Vagina (tissue), 2 donors: ENCODE data around the gene TBC1D7. TPM values are rescaled to one million over a fixed set of nuclear protein-coding genes. Genes with fewer than 3 reads are reported as not detected.

ENCODE experiments used
- DNase-seq, 2 donors: peaks; one replicate each; pipeline ENCODE4 v3.0.0-alpha.2; 2017; ENCODE audit errors: extremely low spot score in 2 of 2
- H3K27ac ChIP-seq: fragments of 200-600 bp; sonication (generic); one replicate; pipeline ENCODE4 v1.5.1; 2019
- H3K27me3 ChIP-seq: fragments of 200-600 bp; sonication (generic); one replicate; pipeline ENCODE4 v1.5.1; 2019
- H3K36me3 ChIP-seq, 2 donors: fragments of 200-600 bp; sonication (generic); one replicate each; pipeline ENCODE4 v1.5.1; 2017 to 2019
- H3K4me1 ChIP-seq: fragments of 200-600 bp; sonication (generic); one replicate; pipeline ENCODE4 v1.5.1; 2019
- H3K4me3 ChIP-seq, 2 donors: fragments of 200-600 bp; sonication (generic); 1 replicate in 1 of 2; 2 replicates in 1 of 2; pipeline ENCODE4 v1.5.1; 2016 to 2019
- H3K9me3 ChIP-seq: fragments of 200-600 bp; sonication (generic); one replicate; pipeline ENCODE4 v1.5.1; 2019
- CTCF ChIP-seq, 3 experiments: fragments of 450-650 bp in 2 of 3; fragments of 200-600 bp in 1 of 3; sonication (generic) in 1 of 3; IDR thresholded peaks; one replicate each; pipeline ENCODE4 v1.5.1; 2017 to 2019; ENCODE audit warnings: antibody characterized with exemption in 3 of 3, mild to moderate bottlenecking in 2 of 3, moderate library complexity in 2 of 3
- POLR2A ChIP-seq, 2 donors: fragments of 450-650 bp; IDR thresholded peaks; one replicate each; pipeline ENCODE4 v1.6.1; 2017; ENCODE audit warnings: antibody characterized with exemption in 2 of 2, mild to moderate bottlenecking in 2 of 2, moderate library complexity in 2 of 2
- POLR2AphosphoS5 ChIP-seq, 2 donors: sonication (generic); formaldehyde crosslinking; IDR thresholded peaks; one replicate each; pipeline ENCODE4 v1.9.0; 2017; ENCODE audit warnings: antibody characterized with exemption in 2 of 2, mild to moderate bottlenecking in 2 of 2, low read depth in 1 of 2; ENCODE audit not compliant: insufficient read depth in 1 of 2
- intact Hi-C: fragments of 100-400 bp; cut with DNase I; formaldehyde crosslinking; loops from one replicate; pipeline ENCODE4 v1.15.1; 2023
- total RNA-seq: library from RNA; depleted of rRNA; stranded (reverse); fragments of >200 nt; gene quantifications from one replicate; pipeline ENCODE4 v1.2.3, GENCODE V29; 2016

TBC1D7 gene
- total RNA-seq, result 13.0 TPM

- Histone ChIP-seq H3K4me3 (peak within 1 kb of the TSS; percentile 58 to 82), H3K27ac (peak within 1 kb of the TSS; percentile 80), H3K9me3 (no peaks in the 10 kb centered on the region), H3K27me3 (no peaks in the 10 kb centered on the region), H3K36me3 (peaks cover 0 to 13% of the 10 kb centered on the region in 2 donors), H3K4me1 (peaks cover 19% of the 10 kb centered on the region)
- peak in 1 of 2 donors; percentile 90 for DNase-seq
- TF ChIP-seq CTCF (IDR thresholded peaks at IDR 0.05) (no peak), POLR2AphosphoS5 (IDR thresholded peaks at IDR 0.05; ENCODE audit: insufficient read depth in 1 of 2, low read depth in 1 of 2) (peak; percentile 21 to 83), POLR2A (IDR thresholded peaks at IDR 0.05) (peak in 1 of 2 donors; percentile 86)
- intact Hi-C loops, result no loop called here
Observed at GRCh38 chr6:13328076-13328874, at the start of gene TBC1D7. Gene TBC1D7, minus strand, starts transcription at chr6:13328537. Its CDS starts 1,639 bp downstream, at chr6:13326898.

DNA sequence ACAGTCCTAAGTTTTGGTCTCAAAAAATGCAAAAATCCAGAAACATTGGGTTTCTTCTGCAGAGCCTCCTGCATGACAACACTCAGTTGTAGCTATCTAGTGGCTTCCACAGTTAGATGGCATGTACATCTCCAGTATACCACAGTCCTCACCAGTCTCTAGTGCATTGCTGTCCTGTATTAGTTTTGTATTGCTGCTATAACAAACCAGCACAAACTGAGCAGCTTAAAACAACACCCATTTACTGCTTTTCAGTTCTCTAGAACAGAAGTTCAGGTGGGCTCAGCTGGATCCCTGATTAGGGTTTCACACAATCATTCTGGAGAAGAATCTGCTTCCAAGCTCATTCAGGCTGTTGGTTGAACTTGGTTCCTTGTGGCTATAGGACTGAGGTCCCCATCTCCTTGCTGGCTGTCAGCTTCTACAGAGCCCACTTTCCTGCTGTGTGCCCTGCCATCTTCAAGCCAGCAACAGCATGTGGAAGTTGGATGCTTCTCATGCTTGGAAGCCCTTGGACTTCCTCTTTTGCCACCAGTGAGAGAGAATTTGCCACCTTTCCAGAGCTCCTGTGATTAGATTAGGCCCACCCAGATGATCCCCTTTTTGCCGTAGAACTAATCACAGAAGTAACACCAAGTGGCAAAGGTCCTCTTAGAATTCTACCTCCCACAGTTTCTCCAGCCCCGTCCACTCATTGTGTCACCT is 48.9 kb upstream of the TBC1D7 start:
- Histone ChIP-seq H3K9me3 (no peaks in the 10 kb centered on the region), H3K4me3 (no peak overlapping the region), H3K27ac (no peak overlapping the region), H3K36me3 (no peaks in the 10 kb centered on the region), H3K4me1 (peaks cover 13% of the 10 kb centered on the region), H3K27me3 (no peaks in the 10 kb centered on the region)
- intact Hi-C loops, result loop anchor here (10.0 kb wide), 1 partner anchor 108 kb away; the partner anchor contains the start of gene GFOD1
- TF ChIP-seq CTCF (IDR thresholded peaks at IDR 0.05) (no peak), POLR2A (IDR thresholded peaks at IDR 0.05) (no peak), POLR2AphosphoS5 (IDR thresholded peaks at IDR 0.05; ENCODE audit: insufficient read depth in 1 of 2, low read depth in 1 of 2) (no peak)
- DNase-seq, result no peak

DNA sequence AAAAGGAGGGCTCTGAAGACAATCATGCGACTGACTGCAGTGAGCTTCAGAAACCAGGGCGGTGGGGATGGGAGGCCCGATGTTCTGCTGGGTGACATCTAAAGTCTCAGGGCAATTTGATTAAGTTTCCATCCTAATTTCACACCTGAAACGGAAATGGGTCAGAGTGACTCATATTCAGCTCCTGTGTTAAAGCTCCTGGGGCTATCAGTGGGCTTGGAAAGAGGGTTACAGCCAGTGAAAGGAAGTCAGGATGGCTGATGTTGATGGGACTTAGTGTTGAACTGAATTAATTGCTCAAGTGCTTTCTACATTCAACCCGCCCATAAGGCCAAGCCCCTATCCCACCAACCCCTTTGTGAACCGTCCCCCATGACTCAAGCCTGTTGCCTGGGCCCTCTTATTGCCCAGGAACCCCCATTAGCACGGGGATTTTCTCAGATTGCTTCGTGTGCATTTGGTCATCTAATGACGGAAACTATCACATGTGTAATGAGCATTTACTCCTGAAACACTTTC is 47.1 kb upstream of the TBC1D7 start:
- peaks cover 30% of the 10 kb centered on the region for H3K4me1 ChIP-seq
- no peaks in the 10 kb centered on the region for H3K9me3 ChIP-seq
- TF ChIP-seq POLR2A (IDR thresholded peaks at IDR 0.05), result no peak
- TF ChIP-seq POLR2AphosphoS5 (IDR thresholded peaks at IDR 0.05; ENCODE audit: insufficient read depth in 1 of 2, low read depth in 1 of 2), result no peak
- TF ChIP-seq CTCF (IDR thresholded peaks at IDR 0.05), result no peak
- DNase-seq, result no peak
- H3K27ac ChIP-seq, result no peak overlapping the region
- no peak overlapping the region for H3K4me3 ChIP-seq
- intact Hi-C loops, result loop anchor here (10.0 kb wide), 1 partner anchor 109 kb away; the partner anchor contains the start of gene GFOD1
- H3K36me3 ChIP-seq, result no peaks in the 10 kb centered on the region
- H3K27me3 ChIP-seq, result no peaks in the 10 kb centered on the region

GRCh38 chr6:13373919-13374318 is 45.6 kb upstream of the TBC1D7 start:
- Histone ChIP-seq H3K27me3 (no peaks in the 10 kb centered on the region), H3K36me3 (no peaks in the 10 kb centered on the region), H3K4me3 (no peak overlapping the region), H3K9me3 (no peaks in the 10 kb centered on the region), H3K27ac (no peak overlapping the region), H3K4me1 (peaks cover 28% of the 10 kb centered on the region)
- no peak for TF ChIP-seq CTCF (IDR thresholded peaks at IDR 0.05)
- no peak for TF ChIP-seq POLR2A (IDR thresholded peaks at IDR 0.05)
- TF ChIP-seq POLR2AphosphoS5 (IDR thresholded peaks at IDR 0.05; ENCODE audit: insufficient read depth in 1 of 2, low read depth in 1 of 2), result no peak
- intact Hi-C loops, result loop anchor here (10.0 kb wide), 1 partner anchor 111 kb away; the partner anchor contains the start of gene GFOD1
- DNase-seq, result no peak
